Skeletal muscle satellite cell (primary cell): Measurements from ENCODE around the gene RNF44.

ENCODE experiments used
- H3K27me3 ChIP-seq: 2 replicates; pipeline ENCODE4 v1.7.0; 2013; ENCODE audit warnings: low read length; ENCODE audit not compliant: control insufficient read depth, insufficient read depth
- H3K36me3 ChIP-seq: 2 replicates; pipeline ENCODE4 v1.7.0; 2013; ENCODE audit warnings: mild to moderate bottlenecking, control low read depth, low read length; ENCODE audit not compliant: insufficient read depth
- H3K4me1 ChIP-seq: 2 replicates; pipeline ENCODE4 v1.7.0; 2013; ENCODE audit warnings: low read length; ENCODE audit not compliant: control insufficient read depth, insufficient read depth
- H3K4me2 ChIP-seq: 2 replicates; pipeline ENCODE4 v1.7.0; 2013; ENCODE audit warnings: mild to moderate bottlenecking, low read length
- H3K4me3 ChIP-seq: 2 replicates; pipeline ENCODE4 v1.7.0; 2013; ENCODE audit warnings: low read length
- H3K9ac ChIP-seq: 2 replicates; pipeline ENCODE4 v1.7.0; 2013; ENCODE audit warnings: mild to moderate bottlenecking, low read depth, low read length, moderate library complexity
- H3K9me3 ChIP-seq: replicated peaks from 2 replicates; pipeline ENCODE4 v1.7.0; 2013; ENCODE audit warnings: mild to moderate bottlenecking, control low read depth, low read length

RNF44 gene

GRCh38 chr5:176526462-176526861 lies 10.7 kb downstream of the RNF44 start:
- Histone ChIP-seq H3K4me2 (no peak overlapping the region), H3K9ac (no peak overlapping the region), H3K9me3 (no peaks in the 10 kb centered on the region), H3K27me3 (no peaks in the 10 kb centered on the region), H3K36me3 (peaks cover 28% of the 10 kb centered on the region), H3K4me1 (peaks cover 6% of the 10 kb centered on the region), H3K4me3 (no peak overlapping the region)

- no peaks in the 10 kb centered on the region for H3K9me3 ChIP-seq
- H3K27me3 ChIP-seq = no peaks in the 10 kb centered on the region
- no peaks in the 10 kb centered on the region for H3K4me1 ChIP-seq
- peaks cover 24% of the 10 kb centered on the region for H3K36me3 ChIP-seq
- no peak overlapping the region for H3K9ac ChIP-seq
- H3K4me3 ChIP-seq = no peak overlapping the region
- no peak overlapping the region for H3K4me2 ChIP-seq
Observed at GRCh38 chr5:176525677-176526076, 11.5 kb downstream of the RNF44 start.

GRCh38 chr5:176524987-176525386 lies 12.2 kb downstream of the RNF44 start:
- Histone ChIP-seq H3K4me3 (no peak overlapping the region), H3K4me2 (no peak overlapping the region), H3K9me3 (no peaks in the 10 kb centered on the region), H3K9ac (no peak overlapping the region), H3K36me3 (peaks cover 21% of the 10 kb centered on the region), H3K4me1 (no peaks in the 10 kb centered on the region), H3K27me3 (no peaks in the 10 kb centered on the region)

GRCh38 chr5:176524138-176524537 lies 13.1 kb downstream of the RNF44 start:
- peaks cover 15% of the 10 kb centered on the region for H3K36me3 ChIP-seq
- H3K4me3 ChIP-seq = no peak overlapping the region
- no peak overlapping the region for H3K4me2 ChIP-seq
- H3K9me3 ChIP-seq = no peaks in the 10 kb centered on the region
- H3K4me1 ChIP-seq = no peaks in the 10 kb centered on the region
- no peak overlapping the region for H3K9ac ChIP-seq
- H3K27me3 ChIP-seq = no peaks in the 10 kb centered on the region

GRCh38 chr5:176521699-176522263 lies 15.4 kb downstream of the RNF44 start:
- H3K9me3 ChIP-seq = no peaks in the 10 kb centered on the region
- no peaks in the 10 kb centered on the region for H3K27me3 ChIP-seq
- H3K4me1 ChIP-seq = no peaks in the 10 kb centered on the region
- H3K4me2 ChIP-seq = no peak overlapping the region
- no peak overlapping the region for H3K4me3 ChIP-seq
- no peak overlapping the region for H3K9ac ChIP-seq
- no peaks in the 10 kb centered on the region for H3K36me3 ChIP-seq

- Histone ChIP-seq H3K9ac (no peak overlapping the region), H3K36me3 (no peaks in the 10 kb centered on the region), H3K4me3 (no peak overlapping the region), H3K27me3 (no peaks in the 10 kb centered on the region), H3K9me3 (no peaks in the 10 kb centered on the region), H3K4me1 (no peaks in the 10 kb centered on the region), H3K4me2 (no peak overlapping the region)
Observed at GRCh38 chr5:176521286-176521685, 15.9 kb downstream of the RNF44 start.

GRCh38 chr5:176519810-176520720 lies 17.1 kb downstream of the RNF44 start:
- Histone ChIP-seq H3K4me1 (no peaks in the 10 kb centered on the region), H3K27me3 (no peaks in the 10 kb centered on the region), H3K36me3 (no peaks in the 10 kb centered on the region), H3K4me2 (no peak overlapping the region), H3K4me3 (no peak overlapping the region), H3K9ac (no peak overlapping the region), H3K9me3 (no peaks in the 10 kb centered on the region)

GRCh38 chr5:176517053-176517661 lies 20.0 kb downstream of the RNF44 start:
- no peaks in the 10 kb centered on the region for H3K9me3 ChIP-seq
- no peak overlapping the region for H3K4me3 ChIP-seq
- no peak overlapping the region for H3K4me2 ChIP-seq
- no peaks in the 10 kb centered on the region for H3K36me3 ChIP-seq
- no peak overlapping the region for H3K9ac ChIP-seq
- H3K27me3 ChIP-seq = no peaks in the 10 kb centered on the region
- H3K4me1 ChIP-seq = no peaks in the 10 kb centered on the region

- no peaks in the 10 kb centered on the region for H3K36me3 ChIP-seq
- H3K9me3 ChIP-seq = no peaks in the 10 kb centered on the region
- no peak overlapping the region for H3K4me2 ChIP-seq
- no peak overlapping the region for H3K4me3 ChIP-seq
- H3K4me1 ChIP-seq = no peaks in the 10 kb centered on the region
- no peak overlapping the region for H3K9ac ChIP-seq
- no peaks in the 10 kb centered on the region for H3K27me3 ChIP-seq
Observed at GRCh38 chr5:176515396-176515795, 21.8 kb downstream of the RNF44 start.

- Histone ChIP-seq H3K9ac (no peak overlapping the region), H3K4me1 (no peaks in the 10 kb centered on the region), H3K36me3 (peaks cover 9% of the 10 kb centered on the region), H3K4me3 (no peak overlapping the region), H3K4me2 (no peak overlapping the region), H3K27me3 (no peaks in the 10 kb centered on the region), H3K9me3 (no peaks in the 10 kb centered on the region)
Observed at GRCh38 chr5:176514244-176514950, 22.8 kb downstream of the RNF44 start.

- no peaks in the 10 kb centered on the region for H3K9me3 ChIP-seq
- H3K9ac ChIP-seq = no peak overlapping the region
- H3K4me1 ChIP-seq = no peaks in the 10 kb centered on the region
- H3K4me2 ChIP-seq = no peak overlapping the region
- no peak overlapping the region for H3K4me3 ChIP-seq
- H3K36me3 ChIP-seq = peaks cover 15% of the 10 kb centered on the region
- H3K27me3 ChIP-seq = no peaks in the 10 kb centered on the region
Observed at GRCh38 chr5:176513788-176514187, 23.4 kb downstream of the RNF44 start.
